Mucosa of descending colon (tissue), 3 donors: ENCODE measurements around the gene VPS13C. TPM values are rescaled to one million over a fixed set of nuclear protein-coding genes. Genes with fewer than 3 reads are reported as not detected.

Experiments used
- ATAC-seq: fragments of 200-7000 bp; cut with Tn5 transposase; one replicate; pipeline ENCODE4 v1.9.1; 2020; ENCODE audit warnings: mild to moderate bottlenecking, moderate library complexity
- DNase-seq, 3 donors: peaks; one replicate each; pipeline ENCODE4 v3.0.0-alpha.2; 2020
- H3K36me3 ChIP-seq: fragments of 200-600 bp; one replicate; pipeline ENCODE4 v1.8.0; 2021; ENCODE audit warnings: low read depth, mild to moderate bottlenecking
- H3K4me1 ChIP-seq: fragments of 200-600 bp; one replicate; pipeline ENCODE4 v1.8.0; 2021; ENCODE audit warnings: low read depth, mild to moderate bottlenecking
- H3K4me3 ChIP-seq: fragments of 200-600 bp; one replicate; pipeline ENCODE4 v1.8.0; 2021; ENCODE audit warnings: mild to moderate bottlenecking
- H3K9me3 ChIP-seq: fragments of 200-600 bp; one replicate; pipeline ENCODE4 v1.8.0; 2021; ENCODE audit warnings: mild to moderate bottlenecking
- CTCF ChIP-seq: fragments of 200-600 bp; IDR thresholded peaks from one replicate; pipeline ENCODE4 v1.8.0; 2022; ENCODE audit warnings: antibody characterized with exemption, mild to moderate bottlenecking
- intact Hi-C, 2 donors: fragments of 100-400 bp; cut with DNase I in 1 of 2; cut with micrococcal nuclease in 1 of 2; formaldehyde crosslinking; loops; one replicate each; pipeline versions ENCODE4 v1.11.0 to v1.11.1; 2022; cut with DNase I, micrococcal nuclease
- total RNA-seq, 3 donors: library from RNA; stranded (reverse); fragmentation: NEBNext Ultra II Directional in 2 of 3; extraction: Animal tissue kit (Norgen Biotek cat#: 25700) in 2 of 3; gene quantifications; one replicate each; pipeline versions ENCODE4 v1.2.1 to v1.2.4, GENCODE V29; 2021 to 2023
- donor health status: DM: no; HTN: no; CAD: no; lungs with moderate emphysema.
- donor health status: DM: no; HTN: no; CAD: no.
- donor health status: DM: no; HTN: yes; CAD: no.

VPS13C gene
- total RNA-seq, 3 donors from 2014 or later = 51.0 to 76.1 (median 57.1) TPM

- TF ChIP-seq CTCF = no peak
- no peak overlapping the region for H3K4me3 ChIP-seq
- no peaks in the 10 kb centered on the region for H3K9me3 ChIP-seq
- ATAC-seq (no peak), DNase-seq (no peak)
- H3K36me3 ChIP-seq = no peaks in the 10 kb centered on the region
- H3K4me1 ChIP-seq = peaks cover 8% of the 10 kb centered on the region
- intact Hi-C loops = no loop called here
These were observed 45.0 kb upstream of the VPS13C start for GRCh38 chr15:62105266-62105665.

- DNase-seq (no peak), ATAC-seq (no peak)
- no peaks in the 10 kb centered on the region for H3K9me3 ChIP-seq
- H3K36me3 ChIP-seq = no peaks in the 10 kb centered on the region
- intact Hi-C loops = no loop called here
- no peak overlapping the region for H3K4me3 ChIP-seq
- peaks cover 3% of the 10 kb centered on the region for H3K4me1 ChIP-seq
- TF ChIP-seq CTCF = no peak
These were observed 44.6 kb upstream of the VPS13C start for GRCh38 chr15:62104846-62105245.

- intact Hi-C loops = no loop called here
- Histone ChIP-seq H3K4me1 (peaks cover 3% of the 10 kb centered on the region), H3K4me3 (no peak overlapping the region), H3K9me3 (no peaks in the 10 kb centered on the region), H3K36me3 (no peaks in the 10 kb centered on the region)
- DNase-seq (no peak), ATAC-seq (no peak)
- no peak for TF ChIP-seq CTCF
These were observed 44.2 kb upstream of the VPS13C start for GRCh38 chr15:62104401-62104800.

- H3K4me3 ChIP-seq = no peak overlapping the region
These were observed 43.2 kb upstream of the VPS13C start for GRCh38 chr15:62103431-62103830.

GRCh38 chr15:62099094-62099601 lies 38.9 kb upstream of the VPS13C start:
- Histone ChIP-seq H3K9me3 (no peaks in the 10 kb centered on the region), H3K4me3 (no peak overlapping the region), H3K4me1 (peaks cover 5% of the 10 kb centered on the region), H3K36me3 (no peaks in the 10 kb centered on the region)
- ATAC-seq (peak; percentile 80), DNase-seq (no peak)
- TF ChIP-seq CTCF = no peak
- intact Hi-C loops = no loop called here

More at GRCh38 chr15:62103431-62103830, 43.2 kb upstream of the VPS13C start:
- intact Hi-C loops = no loop called here
- Histone ChIP-seq H3K9me3 (no peaks in the 10 kb centered on the region), H3K4me1 (peaks cover 7% of the 10 kb centered on the region), H3K36me3 (no peaks in the 10 kb centered on the region)
- no peak for TF ChIP-seq CTCF
- DNase-seq (no peak), ATAC-seq (no peak)

DNA sequence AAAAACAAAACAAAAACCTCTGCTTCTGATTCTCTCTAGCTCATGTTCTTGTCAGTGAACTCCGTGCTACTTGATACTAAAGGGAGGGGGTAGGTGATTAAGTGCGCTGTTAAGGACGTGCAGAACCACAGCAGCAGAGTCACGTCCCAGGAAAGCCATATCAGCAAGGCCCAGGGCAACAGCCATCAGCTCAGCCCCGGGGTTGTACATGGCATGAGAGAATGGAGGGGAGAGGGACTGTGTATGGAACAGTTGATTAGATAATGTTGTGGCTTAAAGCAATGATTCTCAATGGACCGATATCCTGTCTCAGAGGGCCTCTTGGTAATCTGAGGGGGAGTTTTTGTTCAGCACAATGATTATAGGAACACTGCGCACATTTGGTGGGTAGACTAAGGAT lies 34.1 kb upstream of the VPS13C start:
- no peak for DNase-seq
- Histone ChIP-seq H3K36me3 (no peaks in the 10 kb centered on the region), H3K4me1 (peaks cover 4% of the 10 kb centered on the region), H3K4me3 (no peak overlapping the region), H3K9me3 (no peaks in the 10 kb centered on the region)
- TF ChIP-seq CTCF = no peak
- intact Hi-C loops = no loop called here
- ATAC-seq = no peak
